Measurements from ENCODE around the gene RAD51B.

The RAD51B gene

GRCh38 chr14:68542346-68542745 is 722.8 kb downstream of the RAD51B start:
- H3K4me3 ChIP-seq (ENCODE audit: low read length), result no peak overlapping the region
- no peak for TF ChIP-seq ZNF274 (IDR thresholded peaks at IDR 0.05; ENCODE audit: low read depth, low read length)

- no peak for TF ChIP-seq ZNF274 (IDR thresholded peaks at IDR 0.05; ENCODE audit: low read depth, low read length)
- no peak overlapping the region for H3K4me3 ChIP-seq (ENCODE audit: low read length)
These were observed 723.9 kb downstream of the RAD51B start for GRCh38 chr14:68543516-68543915.

- no peak for TF ChIP-seq ZNF274 (IDR thresholded peaks at IDR 0.05; ENCODE audit: low read depth, low read length)
- no peak overlapping the region for H3K4me3 ChIP-seq (ENCODE audit: low read length)
These were observed 724.7 kb downstream of the RAD51B start for GRCh38 chr14:68544081-68544892.

- TF ChIP-seq ZNF274 (IDR thresholded peaks at IDR 0.05; ENCODE audit: low read depth, low read length), result no peak
- H3K4me3 ChIP-seq (ENCODE audit: low read length), result no peak overlapping the region
These were observed 727.3 kb downstream of the RAD51B start for GRCh38 chr14:68546839-68547238.

DNA sequence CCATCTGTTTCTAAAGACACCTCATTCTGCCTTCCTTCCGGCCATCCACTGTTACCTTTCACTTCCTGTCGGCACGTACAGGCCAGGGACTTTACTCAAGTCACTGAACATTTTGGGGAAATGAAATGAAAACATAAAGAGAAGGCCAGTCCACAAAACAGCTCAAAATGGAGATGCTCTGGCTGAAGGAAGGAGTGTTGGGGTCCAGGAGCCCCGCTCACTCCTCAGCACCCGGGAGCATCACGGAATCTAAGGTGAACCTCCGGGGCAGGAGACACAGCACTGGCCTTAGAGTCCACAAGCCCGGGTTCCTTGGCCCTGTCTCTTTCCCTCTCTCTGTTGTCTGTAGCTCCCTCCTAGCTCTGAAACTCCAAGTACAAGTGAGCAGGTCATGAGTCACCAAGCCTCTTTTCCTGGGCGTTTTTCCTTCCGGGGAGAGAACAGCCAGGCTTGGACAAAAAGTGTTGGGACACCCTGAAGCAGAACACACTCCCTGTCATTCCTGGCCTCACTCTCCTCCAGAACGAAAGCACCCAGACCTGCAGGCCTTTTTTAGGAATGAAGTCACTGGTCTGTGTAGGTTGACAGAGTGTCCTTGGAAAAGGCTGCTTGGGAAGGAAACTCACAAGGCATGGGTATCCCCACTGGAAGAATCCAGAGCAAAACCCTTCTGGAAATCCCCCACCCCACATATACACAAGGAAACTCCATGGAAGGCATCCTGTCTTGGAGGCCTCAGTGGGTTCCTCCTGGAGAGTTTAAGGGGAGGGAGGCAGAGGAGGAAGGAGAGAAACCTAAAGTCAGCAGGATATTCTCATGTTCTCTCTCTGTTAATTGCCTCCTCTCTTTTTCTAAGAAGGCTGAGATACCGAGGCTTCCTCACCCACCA is 728.0 kb downstream of the RAD51B start:
- no peak overlapping the region for H3K4me3 ChIP-seq (ENCODE audit: low read length)
- no peak for TF ChIP-seq ZNF274 (IDR thresholded peaks at IDR 0.05; ENCODE audit: low read depth, low read length)

DNA sequence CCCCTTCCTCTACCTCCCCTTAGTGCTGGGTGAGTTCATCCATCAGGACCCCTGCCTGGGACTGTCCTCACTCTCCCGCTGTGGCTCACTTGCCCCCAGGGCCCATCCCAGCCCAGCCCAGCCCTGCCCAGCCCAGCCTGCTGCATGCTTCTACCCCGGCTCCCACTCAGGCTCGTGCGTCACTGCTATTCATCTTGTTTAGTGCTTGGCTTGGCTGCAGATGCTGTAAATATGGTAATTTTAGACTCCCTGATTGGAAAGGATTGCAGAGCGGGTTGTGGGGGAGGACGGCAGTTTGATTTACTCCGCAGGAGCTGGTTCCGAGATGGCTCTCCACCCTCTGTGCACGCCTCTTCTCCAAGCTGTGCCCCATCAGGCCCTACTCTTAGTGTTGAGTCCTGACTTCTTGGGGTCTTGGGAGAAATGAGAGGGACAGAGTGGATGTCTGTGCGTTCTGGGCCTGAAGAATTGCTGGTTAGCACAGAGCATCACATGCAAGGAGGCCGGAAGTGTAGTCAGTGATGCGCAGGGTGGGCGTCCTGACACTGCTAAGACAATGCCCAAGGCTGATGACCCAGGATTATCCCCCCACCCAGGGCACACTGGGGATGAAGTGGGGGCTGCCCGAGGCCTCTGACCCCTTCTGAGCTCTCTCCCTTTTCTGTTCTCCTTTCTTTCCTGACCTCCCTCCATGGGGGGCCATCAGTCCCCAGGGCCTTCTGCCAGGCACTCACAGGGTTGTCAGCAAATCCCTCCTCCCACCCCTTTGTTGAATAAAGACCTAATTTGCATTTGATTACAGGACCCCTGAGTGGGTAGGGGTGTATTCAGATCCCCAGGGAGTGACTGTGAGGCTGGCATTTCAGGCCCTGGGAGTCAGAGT is 728.9 kb downstream of the RAD51B start:
- no peak for TF ChIP-seq ZNF274 (IDR thresholded peaks at IDR 0.05; ENCODE audit: low read depth, low read length)
- H3K4me3 ChIP-seq (ENCODE audit: low read length), result no peak overlapping the region

DNA sequence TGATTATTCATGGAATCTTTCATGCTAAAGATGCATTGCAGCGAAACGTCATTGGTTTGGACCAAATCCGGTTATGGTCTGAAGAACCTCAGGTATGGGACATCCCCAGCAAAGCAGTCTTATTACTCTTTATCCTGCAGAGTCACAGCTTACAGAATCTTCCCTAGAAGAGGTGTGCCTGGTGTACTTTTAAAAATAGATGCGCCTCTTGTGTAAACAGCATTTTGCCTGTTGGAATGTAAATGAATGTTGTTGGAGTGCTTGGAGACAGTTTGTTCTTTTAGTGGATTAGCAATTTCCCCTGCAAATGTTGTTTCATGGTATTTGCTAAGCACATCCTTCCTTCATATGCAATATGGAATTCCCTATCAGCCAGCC is 730.7 kb downstream of the RAD51B start:
- no peak for TF ChIP-seq ZNF274 (IDR thresholded peaks at IDR 0.05; ENCODE audit: low read depth, low read length)
- no peak overlapping the region for H3K4me3 ChIP-seq (ENCODE audit: low read length)

- H3K4me3 ChIP-seq (ENCODE audit: low read length), result no peak overlapping the region
- TF ChIP-seq ZNF274 (IDR thresholded peaks at IDR 0.05; ENCODE audit: low read depth, low read length), result no peak
These were observed 731.6 kb downstream of the RAD51B start for GRCh38 chr14:68551045-68551683.

GRCh38 chr14:68552075-68552474 is 732.5 kb downstream of the RAD51B start:
- H3K4me3 ChIP-seq (ENCODE audit: low read length), result no peak overlapping the region
- no peak for TF ChIP-seq ZNF274 (IDR thresholded peaks at IDR 0.05; ENCODE audit: low read depth, low read length)

DNA sequence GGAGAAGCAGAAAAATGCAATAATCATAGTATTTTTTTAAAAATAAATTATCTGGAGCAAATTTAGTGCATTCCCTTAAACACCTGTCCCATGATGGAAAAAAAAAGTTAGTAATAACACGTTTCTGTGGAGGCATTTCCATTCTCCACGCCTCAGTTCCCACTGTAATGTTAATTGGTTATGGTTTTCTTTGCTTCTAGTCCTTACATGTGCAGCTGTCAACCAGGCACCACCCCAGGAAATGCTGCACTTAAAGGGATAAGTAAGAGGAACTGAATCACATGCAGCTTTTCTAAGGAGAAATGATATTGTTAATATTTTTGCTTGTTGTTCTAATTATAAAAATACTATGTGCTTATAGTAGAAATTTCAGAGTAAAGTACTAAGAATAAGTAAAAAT is 733.0 kb downstream of the RAD51B start:
- TF ChIP-seq ZNF274 (IDR thresholded peaks at IDR 0.05; ENCODE audit: low read depth, low read length), result no peak
- H3K4me3 ChIP-seq (ENCODE audit: low read length), result no peak overlapping the region

DNA sequence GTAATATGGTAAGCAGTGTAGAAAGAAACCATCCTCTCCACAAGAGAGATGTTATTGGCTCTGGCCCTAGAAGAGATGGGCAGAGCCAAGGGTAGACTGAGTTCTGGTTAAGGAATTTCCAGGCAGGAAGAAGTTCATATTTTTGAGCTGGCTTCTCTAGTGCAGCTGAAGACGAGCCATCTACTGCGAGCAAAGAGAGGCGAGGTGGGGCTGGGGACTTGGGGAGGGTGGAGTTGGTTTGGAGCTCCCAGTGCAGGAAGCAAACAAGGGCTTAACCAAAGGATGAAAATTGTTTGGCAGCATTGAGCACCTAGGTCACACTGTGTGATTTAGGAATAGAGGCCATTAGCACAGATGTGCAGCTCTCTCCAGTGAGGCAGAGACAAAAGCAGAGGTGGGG is 733.7 kb downstream of the RAD51B start:
- no peak for TF ChIP-seq ZNF274 (IDR thresholded peaks at IDR 0.05; ENCODE audit: low read depth, low read length)
- H3K4me3 ChIP-seq (ENCODE audit: low read length), result no peak overlapping the region

GRCh38 chr14:68554231-68554630 is 734.7 kb downstream of the RAD51B start:
- TF ChIP-seq ZNF274 (IDR thresholded peaks at IDR 0.05; ENCODE audit: low read depth, low read length), result no peak
- no peak overlapping the region for H3K4me3 ChIP-seq (ENCODE audit: low read length)

GRCh38 chr14:68556253-68556652 is 736.7 kb downstream of the RAD51B start:
- no peak for TF ChIP-seq ZNF274 (IDR thresholded peaks at IDR 0.05; ENCODE audit: low read depth, low read length)
- no peak overlapping the region for H3K4me3 ChIP-seq (ENCODE audit: low read length)

DNA sequence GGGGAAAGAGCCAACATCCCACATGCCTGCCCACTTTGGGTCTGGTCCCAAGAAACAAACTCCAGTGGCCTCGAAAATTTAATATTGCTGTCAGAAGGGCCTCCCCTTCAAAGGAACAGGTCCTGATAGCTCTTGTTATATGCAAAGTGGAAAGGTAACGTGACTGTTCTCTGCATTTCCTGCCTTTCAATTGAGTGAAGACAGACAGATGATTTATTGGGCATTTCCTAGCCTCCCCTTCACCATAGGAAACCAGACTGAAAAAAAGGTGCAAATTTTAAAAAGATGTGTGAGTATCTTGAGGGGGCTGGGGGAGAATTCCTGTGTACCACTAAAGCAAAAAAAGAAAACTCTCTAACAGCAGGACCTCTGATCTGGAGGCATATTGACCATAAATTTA is 738.1 kb downstream of the RAD51B start:
- no peak overlapping the region for H3K4me3 ChIP-seq (ENCODE audit: low read length)
- TF ChIP-seq ZNF274 (IDR thresholded peaks at IDR 0.05; ENCODE audit: low read depth, low read length), result no peak
